ENCODE data around the gene CARD9. TPM values are rescaled to one million over a fixed set of nuclear protein-coding genes. Genes with fewer than 3 reads are reported as not detected.
"Not testable (repeated sequence)": the region's sequence is repeated elsewhere in the genome, so short reads cannot be mapped to it uniquely, and the experiment has no call there.

CARD9 gene
- total RNA-seq, 4 donors from 2014 or later: 2.4 to 4.2 (median 3.2) TPM

GRCh38 chr9:136354592-136355085 is 18.8 kb downstream of the CARD9 start:
- TF ChIP-seq CTCF (IDR thresholded peaks at IDR 0.05): no peak
- DNase-seq (ENCODE audit: low spot score in 2 of 2): no peak
- no peak overlapping the region for H3K4me3 ChIP-seq (ENCODE audit: low read depth, poor library complexity, severe bottlenecking)
- intact Hi-C loops (cut with DNase I; ENCODE audit: low total_unique reads): no loop called here
- 30 to 44% methylated on average over 11 to 17 of the region's 17 CpGs for WGBS, 2 donors

GRCh38 chr9:136353757-136354488 is 19.5 kb downstream of the CARD9 start:
- DNase-seq (ENCODE audit: low spot score in 2 of 2): no peak
- no peak overlapping the region for H3K4me3 ChIP-seq (ENCODE audit: low read depth, poor library complexity, severe bottlenecking)
- intact Hi-C loops (cut with DNase I; ENCODE audit: low total_unique reads): no loop called here
- no peak for TF ChIP-seq POLR2A (IDR thresholded peaks at IDR 0.05)
- no peak for TF ChIP-seq CTCF (IDR thresholded peaks at IDR 0.05)
- WGBS, 2 donors: 55 to 58% methylated on average over 11 to 13 of the region's 13 CpGs

GRCh38 chr9:136353088-136353487 is 20.4 kb downstream of the CARD9 start:
- intact Hi-C loops (cut with DNase I; ENCODE audit: low total_unique reads): no loop called here
- 72 to 75% methylated on average over 11 of the region's 11 CpGs for WGBS, 2 donors
- DNase-seq (ENCODE audit: low spot score in 2 of 2): no peak
- no peak overlapping the region for H3K4me3 ChIP-seq (ENCODE audit: low read depth, poor library complexity, severe bottlenecking)
- no peak for TF ChIP-seq CTCF (IDR thresholded peaks at IDR 0.05)
- TF ChIP-seq POLR2A (IDR thresholded peaks at IDR 0.05): no peak

GRCh38 chr9:136352682-136353081 is 20.8 kb downstream of the CARD9 start:
- intact Hi-C loops (cut with DNase I; ENCODE audit: low total_unique reads): no loop called here
- 63 to 72% methylated on average over 8 to 12 of the region's 16 CpGs for WGBS, 2 donors
- TF ChIP-seq CTCF (IDR thresholded peaks at IDR 0.05): no peak
- TF ChIP-seq POLR2A (IDR thresholded peaks at IDR 0.05): no peak
- no peak for DNase-seq (ENCODE audit: low spot score in 2 of 2)
- H3K4me3 ChIP-seq (ENCODE audit: low read depth, poor library complexity, severe bottlenecking): no peak overlapping the region

- DNase-seq (ENCODE audit: low spot score in 2 of 2); intact Hi-C loops (cut with DNase I; ENCODE audit: low total_unique reads); H3K4me3 ChIP-seq (ENCODE audit: low read depth, poor library complexity, severe bottlenecking): not testable (repeated sequence)
- WGBS, 2 donors: 75 to 94% methylated on average over 13 to 17 of the region's 24 CpGs
Measured at GRCh38 chr9:136351868-136352267, 21.6 kb downstream of the CARD9 start.

- H3K4me3 ChIP-seq (ENCODE audit: low read depth, poor library complexity, severe bottlenecking): no peak overlapping the region
- 75 to 100% methylated on average over 1 to 10 of the region's 11 CpGs for WGBS, 2 donors
- intact Hi-C loops (cut with DNase I; ENCODE audit: low total_unique reads): no loop called here
- TF ChIP-seq CTCF (IDR thresholded peaks at IDR 0.05) (no peak), POLR2A (IDR thresholded peaks at IDR 0.05) (no peak)
- DNase-seq (ENCODE audit: low spot score in 2 of 2): no peak
Measured at GRCh38 chr9:136351252-136351800, 22.1 kb downstream of the CARD9 start.
